WTC11 (cell line): ENCODE data around the gene TSPAN32.

ENCODE experiments used
- ESRRA ChIP-seq: sonication (generic); formaldehyde crosslinking; IDR thresholded peaks from 2 replicates; pipeline ENCODE4 v1.8.1; 2022; ENCODE audit warnings: mild to moderate bottlenecking, missing genetic modification reagents, borderline replicate concordance
- JAZF1 ChIP-seq: fragments of 250-450 bp; sonication (Bioruptor Pico); IDR thresholded peaks from 2 replicates; pipeline ENCODE4 v1.9.0; 2021; ENCODE audit warnings: moderate library complexity, mild to moderate bottlenecking, inconsistent platforms
- NR1H2 ChIP-seq: sonication (generic); formaldehyde crosslinking; IDR thresholded peaks from 2 replicates; pipeline ENCODE4 v1.9.0; 2021; ENCODE audit warnings: mild to moderate bottlenecking, moderate library complexity, missing genetic modification reagents
- SP1 ChIP-seq: sonication (generic); formaldehyde crosslinking; conservative IDR thresholded peaks from 2 replicates; pipeline ENCODE4 v1.8.1; 2022; ENCODE audit warnings: missing genetic modification reagents
- TEAD4 ChIP-seq: sonication (generic); formaldehyde crosslinking; IDR thresholded peaks from 2 replicates; pipeline ENCODE4 v1.8.0; 2022; ENCODE audit warnings: mild to moderate bottlenecking, missing genetic modification reagents
- ZNF671 ChIP-seq: fragments of 250-450 bp; sonication (Bioruptor Pico); IDR thresholded peaks from 2 replicates; pipeline ENCODE4 v1.8.0; 2021; ENCODE audit warnings: mild to moderate bottlenecking
- TF ChIP-seq, protein P1 (sequence below): fragments of 200-600 bp; IDR thresholded peaks from 2 replicates; pipeline ENCODE4 v1.8.0; 2022; ENCODE audit warnings: antibody characterized with exemption
- TF ChIP-seq, protein P2 (sequence below): sonication (generic); formaldehyde crosslinking; IDR thresholded peaks from 2 replicates; pipeline ENCODE4 v1.8.0; 2022; ENCODE audit warnings: mild to moderate bottlenecking, missing genetic modification reagents
- TF ChIP-seq, protein P3 (sequence below): sonication (generic); formaldehyde crosslinking; IDR thresholded peaks from 2 replicates; pipeline ENCODE4 v1.8.1; 2023; ENCODE audit warnings: mild to moderate bottlenecking, missing genetic modification reagents, moderate library complexity
- TF ChIP-seq, protein P4 (sequence below): fragments of 250-450 bp; sonication (Bioruptor Pico); IDR thresholded peaks from 2 replicates; pipeline ENCODE4 v1.9.0; 2021; ENCODE audit warnings: mild to moderate bottlenecking
- TF ChIP-seq, protein P5 (sequence below): sonication (generic); formaldehyde crosslinking; IDR thresholded peaks from 2 replicates; pipeline ENCODE4 v1.8.0; 2022; ENCODE audit warnings: mild to moderate bottlenecking, missing genetic modification reagents
- TF ChIP-seq, protein P6 (sequence below): fragments of 250-450 bp; sonication (Bioruptor Pico); IDR thresholded peaks from 2 replicates; pipeline ENCODE4 v1.9.0; 2021; ENCODE audit warnings: mild to moderate bottlenecking, borderline replicate concordance

DNA sequence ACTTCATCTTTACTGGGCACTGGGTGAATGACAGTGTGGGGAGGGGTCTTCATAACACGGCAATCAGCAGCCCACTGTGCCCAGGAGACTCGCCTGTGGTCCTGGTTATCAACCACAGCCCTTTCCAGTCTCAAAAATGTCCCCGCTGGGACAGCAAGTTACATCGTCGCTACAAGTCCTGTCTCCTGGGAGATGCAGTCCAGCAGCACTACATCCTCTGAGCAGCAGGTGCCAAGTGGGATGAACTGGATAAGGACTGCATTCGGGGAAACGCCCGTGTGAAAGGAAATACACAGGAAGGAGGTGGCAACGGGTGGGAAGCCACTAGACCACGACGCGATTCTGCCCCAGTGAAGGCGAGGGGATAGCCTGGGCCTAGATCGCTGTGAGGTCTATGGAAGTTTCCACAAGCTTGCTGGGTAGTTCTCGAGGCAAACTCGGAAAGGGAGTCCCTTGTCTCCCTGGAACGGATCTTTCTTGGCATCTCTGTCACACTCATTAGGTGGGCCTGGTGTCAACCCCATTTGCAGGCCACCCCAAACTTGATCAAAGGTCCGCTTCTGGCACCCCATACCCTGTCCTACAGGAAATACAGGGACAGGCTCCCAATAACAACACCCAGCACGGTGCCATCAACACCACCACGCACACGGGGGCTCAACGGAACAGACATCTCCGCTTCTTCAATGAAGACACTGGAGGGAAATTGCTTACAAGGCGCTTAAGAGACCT lies 35.8 kb upstream of the TSPAN32 start:
- TF ChIP-seq, protein P1, sequence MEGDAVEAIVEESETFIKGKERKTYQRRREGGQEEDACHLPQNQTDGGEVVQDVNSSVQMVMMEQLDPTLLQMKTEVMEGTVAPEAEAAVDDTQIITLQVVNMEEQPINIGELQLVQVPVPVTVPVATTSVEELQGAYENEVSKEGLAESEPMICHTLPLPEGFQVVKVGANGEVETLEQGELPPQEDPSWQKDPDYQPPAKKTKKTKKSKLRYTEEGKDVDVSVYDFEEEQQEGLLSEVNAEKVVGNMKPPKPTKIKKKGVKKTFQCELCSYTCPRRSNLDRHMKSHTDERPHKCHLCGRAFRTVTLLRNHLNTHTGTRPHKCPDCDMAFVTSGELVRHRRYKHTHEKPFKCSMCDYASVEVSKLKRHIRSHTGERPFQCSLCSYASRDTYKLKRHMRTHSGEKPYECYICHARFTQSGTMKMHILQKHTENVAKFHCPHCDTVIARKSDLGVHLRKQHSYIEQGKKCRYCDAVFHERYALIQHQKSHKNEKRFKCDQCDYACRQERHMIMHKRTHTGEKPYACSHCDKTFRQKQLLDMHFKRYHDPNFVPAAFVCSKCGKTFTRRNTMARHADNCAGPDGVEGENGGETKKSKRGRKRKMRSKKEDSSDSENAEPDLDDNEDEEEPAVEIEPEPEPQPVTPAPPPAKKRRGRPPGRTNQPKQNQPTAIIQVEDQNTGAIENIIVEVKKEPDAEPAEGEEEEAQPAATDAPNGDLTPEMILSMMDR = no peak
- TF ChIP-seq, protein P2, sequence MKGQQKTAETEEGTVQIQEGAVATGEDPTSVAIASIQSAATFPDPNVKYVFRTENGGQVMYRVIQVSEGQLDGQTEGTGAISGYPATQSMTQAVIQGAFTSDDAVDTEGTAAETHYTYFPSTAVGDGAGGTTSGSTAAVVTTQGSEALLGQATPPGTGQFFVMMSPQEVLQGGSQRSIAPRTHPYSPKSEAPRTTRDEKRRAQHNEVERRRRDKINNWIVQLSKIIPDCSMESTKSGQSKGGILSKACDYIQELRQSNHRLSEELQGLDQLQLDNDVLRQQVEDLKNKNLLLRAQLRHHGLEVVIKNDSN = no peak
- no peak for TF ChIP-seq ZNF671 (CRISPR knock-in tag)
- TF ChIP-seq, protein P3, sequence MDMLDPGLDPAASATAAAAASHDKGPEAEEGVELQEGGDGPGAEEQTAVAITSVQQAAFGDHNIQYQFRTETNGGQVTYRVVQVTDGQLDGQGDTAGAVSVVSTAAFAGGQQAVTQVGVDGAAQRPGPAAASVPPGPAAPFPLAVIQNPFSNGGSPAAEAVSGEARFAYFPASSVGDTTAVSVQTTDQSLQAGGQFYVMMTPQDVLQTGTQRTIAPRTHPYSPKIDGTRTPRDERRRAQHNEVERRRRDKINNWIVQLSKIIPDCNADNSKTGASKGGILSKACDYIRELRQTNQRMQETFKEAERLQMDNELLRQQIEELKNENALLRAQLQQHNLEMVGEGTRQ (CRISPR knock-in tag) = no peak
- TF ChIP-seq, protein P4, sequence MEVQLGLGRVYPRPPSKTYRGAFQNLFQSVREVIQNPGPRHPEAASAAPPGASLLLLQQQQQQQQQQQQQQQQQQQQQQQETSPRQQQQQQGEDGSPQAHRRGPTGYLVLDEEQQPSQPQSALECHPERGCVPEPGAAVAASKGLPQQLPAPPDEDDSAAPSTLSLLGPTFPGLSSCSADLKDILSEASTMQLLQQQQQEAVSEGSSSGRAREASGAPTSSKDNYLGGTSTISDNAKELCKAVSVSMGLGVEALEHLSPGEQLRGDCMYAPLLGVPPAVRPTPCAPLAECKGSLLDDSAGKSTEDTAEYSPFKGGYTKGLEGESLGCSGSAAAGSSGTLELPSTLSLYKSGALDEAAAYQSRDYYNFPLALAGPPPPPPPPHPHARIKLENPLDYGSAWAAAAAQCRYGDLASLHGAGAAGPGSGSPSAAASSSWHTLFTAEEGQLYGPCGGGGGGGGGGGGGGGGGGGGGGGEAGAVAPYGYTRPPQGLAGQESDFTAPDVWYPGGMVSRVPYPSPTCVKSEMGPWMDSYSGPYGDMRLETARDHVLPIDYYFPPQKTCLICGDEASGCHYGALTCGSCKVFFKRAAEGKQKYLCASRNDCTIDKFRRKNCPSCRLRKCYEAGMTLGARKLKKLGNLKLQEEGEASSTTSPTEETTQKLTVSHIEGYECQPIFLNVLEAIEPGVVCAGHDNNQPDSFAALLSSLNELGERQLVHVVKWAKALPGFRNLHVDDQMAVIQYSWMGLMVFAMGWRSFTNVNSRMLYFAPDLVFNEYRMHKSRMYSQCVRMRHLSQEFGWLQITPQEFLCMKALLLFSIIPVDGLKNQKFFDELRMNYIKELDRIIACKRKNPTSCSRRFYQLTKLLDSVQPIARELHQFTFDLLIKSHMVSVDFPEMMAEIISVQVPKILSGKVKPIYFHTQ (CRISPR knock-in tag) = no peak
- no peak for TF ChIP-seq SP1 (CRISPR knock-in tag)
- no peak for TF ChIP-seq TEAD4 (CRISPR knock-in tag)
- TF ChIP-seq NR1H2 (CRISPR knock-in tag) = no peak
- TF ChIP-seq, protein P5, sequence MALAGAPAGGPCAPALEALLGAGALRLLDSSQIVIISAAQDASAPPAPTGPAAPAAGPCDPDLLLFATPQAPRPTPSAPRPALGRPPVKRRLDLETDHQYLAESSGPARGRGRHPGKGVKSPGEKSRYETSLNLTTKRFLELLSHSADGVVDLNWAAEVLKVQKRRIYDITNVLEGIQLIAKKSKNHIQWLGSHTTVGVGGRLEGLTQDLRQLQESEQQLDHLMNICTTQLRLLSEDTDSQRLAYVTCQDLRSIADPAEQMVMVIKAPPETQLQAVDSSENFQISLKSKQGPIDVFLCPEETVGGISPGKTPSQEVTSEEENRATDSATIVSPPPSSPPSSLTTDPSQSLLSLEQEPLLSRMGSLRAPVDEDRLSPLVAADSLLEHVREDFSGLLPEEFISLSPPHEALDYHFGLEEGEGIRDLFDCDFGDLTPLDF (CRISPR knock-in tag) = no peak
- TF ChIP-seq, protein P6, sequence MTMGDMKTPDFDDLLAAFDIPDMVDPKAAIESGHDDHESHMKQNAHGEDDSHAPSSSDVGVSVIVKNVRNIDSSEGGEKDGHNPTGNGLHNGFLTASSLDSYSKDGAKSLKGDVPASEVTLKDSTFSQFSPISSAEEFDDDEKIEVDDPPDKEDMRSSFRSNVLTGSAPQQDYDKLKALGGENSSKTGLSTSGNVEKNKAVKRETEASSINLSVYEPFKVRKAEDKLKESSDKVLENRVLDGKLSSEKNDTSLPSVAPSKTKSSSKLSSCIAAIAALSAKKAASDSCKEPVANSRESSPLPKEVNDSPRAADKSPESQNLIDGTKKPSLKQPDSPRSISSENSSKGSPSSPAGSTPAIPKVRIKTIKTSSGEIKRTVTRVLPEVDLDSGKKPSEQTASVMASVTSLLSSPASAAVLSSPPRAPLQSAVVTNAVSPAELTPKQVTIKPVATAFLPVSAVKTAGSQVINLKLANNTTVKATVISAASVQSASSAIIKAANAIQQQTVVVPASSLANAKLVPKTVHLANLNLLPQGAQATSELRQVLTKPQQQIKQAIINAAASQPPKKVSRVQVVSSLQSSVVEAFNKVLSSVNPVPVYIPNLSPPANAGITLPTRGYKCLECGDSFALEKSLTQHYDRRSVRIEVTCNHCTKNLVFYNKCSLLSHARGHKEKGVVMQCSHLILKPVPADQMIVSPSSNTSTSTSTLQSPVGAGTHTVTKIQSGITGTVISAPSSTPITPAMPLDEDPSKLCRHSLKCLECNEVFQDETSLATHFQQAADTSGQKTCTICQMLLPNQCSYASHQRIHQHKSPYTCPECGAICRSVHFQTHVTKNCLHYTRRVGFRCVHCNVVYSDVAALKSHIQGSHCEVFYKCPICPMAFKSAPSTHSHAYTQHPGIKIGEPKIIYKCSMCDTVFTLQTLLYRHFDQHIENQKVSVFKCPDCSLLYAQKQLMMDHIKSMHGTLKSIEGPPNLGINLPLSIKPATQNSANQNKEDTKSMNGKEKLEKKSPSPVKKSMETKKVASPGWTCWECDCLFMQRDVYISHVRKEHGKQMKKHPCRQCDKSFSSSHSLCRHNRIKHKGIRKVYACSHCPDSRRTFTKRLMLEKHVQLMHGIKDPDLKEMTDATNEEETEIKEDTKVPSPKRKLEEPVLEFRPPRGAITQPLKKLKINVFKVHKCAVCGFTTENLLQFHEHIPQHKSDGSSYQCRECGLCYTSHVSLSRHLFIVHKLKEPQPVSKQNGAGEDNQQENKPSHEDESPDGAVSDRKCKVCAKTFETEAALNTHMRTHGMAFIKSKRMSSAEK (CRISPR knock-in tag) = no peak
- TF ChIP-seq ESRRA (CRISPR knock-in tag) = no peak
- TF ChIP-seq JAZF1 (CRISPR knock-in tag) = no peak
